IMR-90 (cell line): ENCODE results near the gene GLIS1. TPM values are rescaled to one million over a fixed set of nuclear protein-coding genes. Genes with fewer than 3 reads are reported as not detected.

ENCODE experiments used
- ATAC-seq: fragments of 200-7000 bp; cut with Tn5 transposase; 2 replicates; pipeline ENCODE4 v1.9.1; 2020; ENCODE audit warnings: low read depth, mild to moderate bottlenecking, moderate library complexity
- BruUV-seq: library from RNA; stranded (reverse); fragments of 400-500 nt; replicated peaks from 2 replicates; lab custom pipeline; 2021; lab: Mats Ljungman, UMichigan
- CTCF ChIA-PET: fragments of 300-600 bp; formaldehyde crosslinking; extraction: SDS; loops from one replicate; lab custom pipeline; 2021; ENCODE audit warnings: antibody characterized with exemption; lab: Yijun Ruan, JAX
- POLR2A ChIA-PET: fragments of 300-600 bp; sonication (Branson Sonifier 250); formaldehyde crosslinking; loops from one replicate; lab custom pipeline; 2022; ENCODE audit warnings: antibody characterized with exemption; ENCODE audit not compliant: unreplicated experiment; lab: Charles Lee
- DNase-seq: peaks from one replicate; pipeline ENCODE4 v3.0.0; 2013
- H2AFZ ChIP-seq: replicated peaks from 2 replicates; pipeline ENCODE3; 2013; ENCODE audit warnings: low read length, mild to moderate bottlenecking; ENCODE audit not compliant: poor library complexity
- H2AK5ac ChIP-seq: 2 replicates; pipeline ENCODE4 v1.6.1; 2013; ENCODE audit warnings: low read depth, low read length, inconsistent platforms
- H2AK9ac ChIP-seq: replicated peaks from 2 replicates; pipeline ENCODE3; 2013; ENCODE audit warnings: mild to moderate bottlenecking, low read depth, low read length, moderate library complexity; ENCODE audit not compliant: poor library complexity
- H2BK120ac ChIP-seq: 2 replicates; pipeline ENCODE4 v1.6.1; 2013; ENCODE audit warnings: low read depth, low read length, inconsistent platforms
- H2BK15ac ChIP-seq: 3 replicates; pipeline ENCODE4 v1.6.1; 2013; ENCODE audit warnings: low read depth, low read length, inconsistent platforms
- H2BK20ac ChIP-seq: 2 replicates; pipeline ENCODE4 v1.6.1; 2013; ENCODE audit warnings: low read depth, mild to moderate bottlenecking, inconsistent platforms, low read length, moderate library complexity
- H2BK5ac ChIP-seq: 2 replicates; pipeline ENCODE4 v1.6.1; 2013; ENCODE audit warnings: mild to moderate bottlenecking, low read depth, low read length, inconsistent platforms; ENCODE audit not compliant: poor library complexity, severe bottlenecking
- H3K14ac ChIP-seq: replicated peaks from 2 replicates; pipeline ENCODE4 v1.6.1; 2013; ENCODE audit warnings: low read depth, low read length, inconsistent platforms
- H3K18ac ChIP-seq: 2 replicates; pipeline ENCODE4 v1.6.1; 2013; ENCODE audit warnings: low read depth, low read length, control low read depth
- H3K23ac ChIP-seq: 2 replicates; pipeline ENCODE4 v1.6.1; 2013; ENCODE audit warnings: low read depth, low read length, inconsistent platforms
- H3K27ac ChIP-seq: 2 replicates; pipeline ENCODE4 v1.5.1; 2013; ENCODE audit warnings: mild to moderate bottlenecking, control low read depth, low read length; ENCODE audit not compliant: insufficient read depth
- H3K27me3 ChIP-seq: 2 replicates; pipeline ENCODE4 v1.6.1; 2013; ENCODE audit warnings: low read length; ENCODE audit not compliant: control insufficient read depth, insufficient read depth
- H3K36me3 ChIP-seq: 2 replicates; pipeline ENCODE4 v1.6.1; 2013; ENCODE audit warnings: low read length, mixed read lengths; ENCODE audit not compliant: control insufficient read depth, insufficient read depth
- H3K4ac ChIP-seq: 2 replicates; pipeline ENCODE4 v1.6.1; 2013; ENCODE audit warnings: low read depth, low read length, inconsistent platforms
- H3K4me1 ChIP-seq: 2 replicates; pipeline ENCODE4 v1.6.1; 2013; ENCODE audit warnings: low read length, mixed read lengths; ENCODE audit not compliant: control insufficient read depth, insufficient read depth
- H3K4me2 ChIP-seq: 2 replicates; pipeline ENCODE4 v1.6.1; 2013; ENCODE audit warnings: low read depth, mild to moderate bottlenecking, control low read depth, low read length, moderate library complexity
- H3K4me3 ChIP-seq: 2 replicates; pipeline ENCODE4 v1.5.1; 2013; ENCODE audit warnings: low read depth, mild to moderate bottlenecking, control low read depth, low read length, moderate library complexity; ENCODE audit not compliant: insufficient read depth
- H3K56ac ChIP-seq: 2 replicates; pipeline ENCODE4 v1.6.1; 2013; ENCODE audit warnings: low read length, inconsistent platforms; ENCODE audit not compliant: insufficient read depth; ENCODE audit errors: extremely low read depth
- H3K79me1 ChIP-seq, 2 experiments: 2 replicates each; pipeline ENCODE4 v1.6.1; 2013; ENCODE audit warnings: low read length in 2 of 2, inconsistent platforms in 1 of 2, low read depth in 1 of 2
- H3K9ac ChIP-seq: 2 replicates; pipeline ENCODE4 v1.6.1; 2013; ENCODE audit warnings: low read depth, low read length, control low read depth
- H3K9me1 ChIP-seq: 2 replicates; pipeline ENCODE4 v1.6.1; 2013; ENCODE audit warnings: low read length, inconsistent platforms; ENCODE audit not compliant: insufficient read depth
- H3K9me3 ChIP-seq: 2 replicates; pipeline ENCODE4 v1.6.1; 2013; ENCODE audit warnings: low read length; ENCODE audit not compliant: control insufficient read depth, insufficient read depth
- H4K20me1 ChIP-seq: 2 replicates; pipeline ENCODE4 v1.6.1; 2013; ENCODE audit warnings: low read length, inconsistent platforms; ENCODE audit not compliant: insufficient read depth
- H4K5ac ChIP-seq: 2 replicates; pipeline ENCODE4 v1.6.1; 2013; ENCODE audit warnings: mild to moderate bottlenecking, low read depth, low read length, control low read depth
- H4K8ac ChIP-seq, 2 experiments: 2 replicates each; pipeline ENCODE4 v1.6.1; 2013; ENCODE audit warnings: low read depth in 2 of 2, low read length in 2 of 2, control low read depth in 1 of 2, inconsistent platforms in 1 of 2
- H4K91ac ChIP-seq: 2 replicates; pipeline ENCODE4 v1.6.1; 2013; ENCODE audit warnings: low read depth, low read length, inconsistent platforms; ENCODE audit not compliant: insufficient read depth
- FOS ChIP-seq: fragments of 150-350 bp; IDR thresholded peaks from 2 replicates; pipeline ENCODE4 v1.6.1; 2016; ENCODE audit warnings: low read depth, low read length
- WGBS, 2 experiments: methylation state at CpG; one replicate each; pipeline versions ENCODE4 v1.1.5 to v1.1.7; 2013; ENCODE audit warnings: missing lambda C conversion rate in 2 of 2; ENCODE audit not compliant: insufficient read length in 1 of 2; ENCODE audit errors: extremely low coverage in 2 of 2; 5-methylcytosine and 5-hydroxymethylcytosine counted together
- dilution Hi-C: fragments of 300-500 bp; cut with HindIII; formaldehyde crosslinking; loops from one replicate; pipeline ENCODE4 v1.14.3; 2018; ENCODE audit warnings: low sequenced_read_pairs; ENCODE audit not compliant: unreplicated experiment
- in situ Hi-C: fragments of 300-500 bp; cut with MboI; formaldehyde crosslinking; loops from 3 replicates; pipeline ENCODE4 v1.14.3; 2019; ENCODE audit warnings: low sequenced_read_pairs, inconsistent platforms, mixed read lengths
- intact Hi-C: fragments of 100-400 bp; cut with micrococcal nuclease; formaldehyde crosslinking; loops from 2 replicates; pipeline ENCODE4 v1.10.0; 2022
- polyA plus RNA-seq, 3 experiments: library from polyadenylated mRNA; depleted of rRNA; stranded (reverse); fragments of >200 nt; gene quantifications; 2 replicates each; pipeline ENCODE4 v1.2.3, GENCODE V29; 2012; ENCODE audit warnings: low replicate concordance in 1 of 3
- total RNA-seq: library from RNA; depleted of rRNA; stranded (reverse); fragments of >200 nt; gene quantifications from 2 replicates; pipeline ENCODE4 v1.2.3, GENCODE V29; 2012

GLIS1 gene
- total and polyA plus RNA-seq, 2 of the 4 experiments (the other 2 are of a cell fraction) = 0.18 to 2.3 TPM

DNA sequence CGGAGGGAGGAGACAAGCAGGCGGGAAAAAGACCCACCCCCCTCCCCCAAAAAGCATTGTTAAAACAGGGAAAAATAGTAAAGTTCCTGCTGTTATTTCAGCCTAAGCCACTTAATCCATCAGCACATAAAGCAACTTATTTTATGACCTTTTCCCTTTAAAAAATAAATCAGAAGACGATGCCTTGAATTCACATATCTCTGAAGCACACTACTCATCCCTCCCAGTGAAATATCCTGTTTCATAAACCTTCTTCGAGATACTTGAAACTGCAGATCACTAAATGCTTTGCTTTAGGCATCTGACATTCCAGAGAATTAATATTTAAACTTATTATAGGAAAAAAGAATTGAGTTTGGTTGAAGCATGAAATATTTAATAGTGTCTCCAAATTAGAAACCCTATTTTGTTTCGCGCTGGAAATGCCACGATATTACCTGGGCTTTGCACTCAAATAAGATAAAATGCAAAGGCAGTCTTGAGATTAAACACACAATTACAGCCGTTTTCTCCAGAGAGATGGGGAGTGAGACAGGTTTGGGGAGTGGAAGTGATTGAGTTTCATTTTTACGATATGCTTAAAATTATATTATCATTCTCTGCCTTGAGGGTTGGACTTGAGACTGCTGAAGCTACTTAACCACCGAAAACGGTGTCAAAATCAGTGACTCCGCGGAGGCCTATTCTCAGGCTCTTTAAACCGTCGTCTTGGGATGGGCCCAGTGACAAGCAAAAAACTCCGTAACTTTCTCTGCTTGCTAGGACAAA is 9.3 kb downstream of the GLIS1 start:
- H2AFZ ChIP-seq = peak overlapping the region; percentile 26
- H3K23ac ChIP-seq = no peak overlapping the region
- in situ Hi-C loops (no loop called here), dilution Hi-C loops (no loop called here), intact Hi-C loops (loop anchor here (5.0 kb wide), 1 partner anchor 42 kb away; no protein-coding TSS in a partner anchor)
- no peak overlapping the region for H2BK120ac ChIP-seq
- no peak overlapping the region for H2BK20ac ChIP-seq
- H3K4ac ChIP-seq = no peak overlapping the region
- peaks cover 25% of the 10 kb centered on the region for H3K4me1 ChIP-seq
- no peak overlapping the region for H2BK5ac ChIP-seq
- ATAC-seq = no peak
- no peak overlapping the region for H3K56ac ChIP-seq
- WGBS, 2 experiments = 89% methylated on average over 6 of the region's 16 CpGs; no CpG with 5 or more reads in 1 of the 2 experiments
- H4K20me1 ChIP-seq = no peaks in the 10 kb centered on the region
- H4K5ac ChIP-seq = no peak overlapping the region
- peaks cover 24 to 64% of the 10 kb centered on the region in 2 experiments for H3K79me1 ChIP-seq
- no peaks in the 10 kb centered on the region for H3K27me3 ChIP-seq
- H3K4me2 ChIP-seq = no peak overlapping the region
- no peak overlapping the region for H3K4me3 ChIP-seq
- no peak overlapping the region for H4K91ac ChIP-seq
- no peak overlapping the region for H3K18ac ChIP-seq
- no peak overlapping the region for H2BK15ac ChIP-seq
- H3K9me3 ChIP-seq = no peaks in the 10 kb centered on the region
- H3K9ac ChIP-seq = no peak overlapping the region
- no peak for DNase-seq
- no TSS peak for BruUV-seq
- H3K36me3 ChIP-seq = peaks cover 2% of the 10 kb centered on the region; the same call in 1 of the 2 replicates
- peaks cover 19% of the 10 kb centered on the region for H3K9me1 ChIP-seq
- H2AK9ac ChIP-seq = no peak overlapping the region
- ChIA-PET CTCF (no interaction called here), POLR2A (no interaction called here)
- H3K14ac ChIP-seq = no peak overlapping the region
- TF ChIP-seq FOS = no peak
- no peak overlapping the region for H2AK5ac ChIP-seq
- H3K27ac ChIP-seq = no peak overlapping the region
- no peak overlapping the region for H4K8ac ChIP-seq
